ENCODE measurements around the gene NBEAL1.
"Not testable (repeated sequence)": the region's sequence is repeated elsewhere in the genome, so short reads cannot be mapped to it uniquely, and the experiment has no call there.

NBEAL1 gene

GRCh38 chr2:203112342-203112741 is 97.7 kb downstream of the NBEAL1 start:
- DNase-seq (ENCODE audit: low read depth) = no peak

DNA sequence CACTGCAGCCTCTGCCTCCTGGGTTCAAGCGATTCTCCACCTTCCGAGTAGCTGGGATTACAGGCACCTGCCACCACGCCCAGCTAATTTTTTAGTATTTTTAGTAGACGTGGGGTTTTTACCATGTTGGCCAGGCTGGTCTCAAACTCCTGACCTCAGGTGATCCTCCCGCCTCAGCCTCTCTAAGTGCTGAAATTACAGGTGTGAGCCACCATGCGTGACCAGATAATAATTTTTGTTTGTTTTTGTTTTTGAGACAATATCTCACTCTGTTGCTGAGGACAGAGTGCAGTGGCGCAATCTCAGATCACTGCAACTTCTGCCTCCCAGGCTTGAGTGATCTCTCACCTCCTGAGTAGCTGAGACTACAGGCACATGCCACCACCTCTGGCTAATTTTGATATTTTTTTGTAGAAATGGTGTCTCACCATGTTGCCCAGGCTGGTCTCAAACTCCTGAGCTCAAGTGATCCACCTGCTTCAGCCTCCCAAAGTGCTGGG is 100.6 kb downstream of the NBEAL1 start:
- not testable (repeated sequence) for DNase-seq (ENCODE audit: low read depth)

GRCh38 chr2:203122317-203122986 is 107.8 kb downstream of the NBEAL1 start:
- no peak for DNase-seq (ENCODE audit: low read depth)

DNA sequence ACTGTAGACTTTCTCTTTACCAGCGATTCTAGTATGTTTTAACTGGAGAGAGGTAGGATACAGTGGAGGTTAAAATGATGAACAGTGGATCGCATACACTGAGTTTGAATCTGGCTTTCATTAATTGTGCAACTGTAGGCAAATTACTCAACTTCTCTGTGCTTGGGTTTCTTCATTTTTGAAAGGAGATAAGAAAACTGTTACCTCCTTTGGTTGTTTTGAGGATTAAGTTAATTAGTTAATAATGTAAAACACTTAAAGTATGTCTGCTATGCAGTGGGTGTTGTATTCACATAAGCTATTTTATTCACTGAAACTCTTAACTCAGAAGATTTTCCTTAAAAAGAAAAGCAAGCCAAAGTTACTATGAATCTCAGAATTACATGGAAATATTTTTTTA is 112.3 kb downstream of the NBEAL1 start:
- DNase-seq (ENCODE audit: low read depth) = no peak

DNA sequence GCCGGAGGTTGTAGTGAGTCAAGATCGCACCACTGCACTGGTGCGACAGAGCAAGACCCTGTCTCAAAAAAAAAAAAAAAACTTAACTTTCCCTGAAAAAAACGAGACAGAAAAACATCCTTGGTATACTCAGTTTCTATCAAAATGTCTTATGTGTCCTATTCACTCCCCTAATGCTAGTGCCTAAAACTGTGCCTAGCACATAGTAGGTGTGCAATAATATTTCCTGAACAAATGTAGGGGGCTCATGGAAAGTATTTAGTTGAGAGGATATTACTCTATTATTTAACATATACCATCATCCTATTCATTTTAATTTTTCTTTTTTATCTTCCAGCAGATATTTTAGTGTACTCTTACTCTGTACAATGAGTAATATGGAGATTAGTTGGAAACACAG is 120.4 kb downstream of the NBEAL1 start:
- no peak for DNase-seq (ENCODE audit: low read depth)

- DNase-seq (ENCODE audit: low read depth) = no peak
These were observed 128.7 kb downstream of the NBEAL1 start for GRCh38 chr2:203143391-203143790.

- no peak for DNase-seq (ENCODE audit: low read depth)
These were observed 134.5 kb downstream of the NBEAL1 start for GRCh38 chr2:203149194-203149593.

DNA sequence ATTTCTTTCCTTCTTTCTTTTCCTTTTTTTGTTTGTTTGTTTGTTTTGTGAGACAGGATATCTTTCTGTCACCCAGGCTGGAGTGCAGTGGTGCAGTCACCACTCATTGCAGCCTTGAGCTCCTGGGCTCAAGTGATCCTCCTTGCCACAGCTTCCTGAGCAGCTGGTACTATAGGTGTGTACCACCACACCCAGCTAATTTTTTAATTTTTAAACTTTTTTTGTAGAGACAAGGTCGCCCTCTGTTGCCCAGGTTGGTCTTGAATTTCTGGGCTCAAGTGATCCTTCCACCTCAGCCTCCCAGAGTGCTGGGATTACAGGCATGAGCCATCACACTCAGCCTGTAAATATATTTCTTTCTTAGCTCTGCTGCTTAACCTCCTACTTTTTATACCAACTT is 140.7 kb downstream of the NBEAL1 start:
- no peak for DNase-seq (ENCODE audit: low read depth)

GRCh38 chr2:203162722-203163121 is 148.0 kb downstream of the NBEAL1 start:
- not testable (repeated sequence) for DNase-seq (ENCODE audit: low read depth)

- DNase-seq (ENCODE audit: low read depth) = no peak
These were observed 149.7 kb downstream of the NBEAL1 start for GRCh38 chr2:203164311-203164935.

DNA sequence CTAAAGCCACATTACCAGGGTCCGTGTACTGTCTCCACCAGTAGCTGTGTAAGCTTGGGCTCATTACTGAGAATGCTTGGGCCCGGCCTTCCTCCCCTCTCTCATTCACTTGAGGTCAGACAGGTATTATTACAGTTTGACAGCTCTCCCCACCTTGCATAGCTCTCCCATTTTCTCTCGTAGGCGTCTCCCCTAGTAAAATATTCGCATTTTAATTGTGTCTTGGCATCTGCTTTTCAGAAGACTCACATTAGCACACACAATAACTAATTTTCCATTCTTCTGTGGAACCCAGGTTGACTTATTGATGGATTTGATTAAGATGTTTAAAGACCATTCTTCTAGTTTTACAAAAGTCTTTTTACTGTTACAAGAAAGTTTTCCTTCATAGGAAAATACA is 153.1 kb downstream of the NBEAL1 start:
- DNase-seq (ENCODE audit: low read depth) = no peak

DNA sequence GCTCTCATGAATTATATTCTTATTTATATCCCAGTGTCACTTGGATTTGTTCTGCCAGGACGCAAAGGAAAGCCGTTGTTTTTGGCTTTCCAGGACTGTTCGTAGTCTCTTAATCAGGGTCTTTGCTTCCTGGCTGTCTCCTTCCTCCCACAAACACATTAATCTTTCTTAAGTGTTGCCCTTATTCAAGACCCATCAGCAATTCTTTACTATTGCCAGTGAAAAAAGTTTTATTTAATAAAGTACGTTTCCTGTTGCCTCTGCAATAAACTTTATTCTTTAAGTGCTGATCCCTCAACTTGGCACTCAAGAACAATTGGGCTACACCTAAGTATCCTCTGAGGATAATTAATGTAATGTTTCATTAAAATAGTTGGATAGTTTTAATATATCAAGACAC is 155.8 kb downstream of the NBEAL1 start:
- DNase-seq (ENCODE audit: low read depth) = no peak

- DNase-seq (ENCODE audit: low read depth) = no peak
These were observed 160.7 kb downstream of the NBEAL1 start for GRCh38 chr2:203175371-203175770.

DNA sequence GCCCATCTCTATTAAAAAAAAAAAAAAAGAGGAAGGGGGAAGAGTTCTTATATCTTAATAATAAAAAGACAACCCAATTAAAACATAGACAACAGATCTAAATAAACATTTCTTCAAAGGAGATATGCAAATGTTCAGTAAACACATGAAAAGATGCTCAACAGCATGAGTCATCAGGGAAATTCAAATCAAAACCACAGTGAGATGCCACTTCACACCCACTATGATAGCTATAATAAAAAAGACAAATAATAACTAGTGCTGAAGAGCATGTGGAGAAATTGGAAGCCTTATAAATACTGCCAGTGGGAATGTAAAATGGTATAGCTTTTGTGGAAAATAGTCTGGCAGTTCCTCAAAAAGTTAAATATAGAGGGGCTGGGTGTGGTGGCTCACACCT is 162.7 kb downstream of the NBEAL1 start:
- DNase-seq (ENCODE audit: low read depth) = no peak

DNA sequence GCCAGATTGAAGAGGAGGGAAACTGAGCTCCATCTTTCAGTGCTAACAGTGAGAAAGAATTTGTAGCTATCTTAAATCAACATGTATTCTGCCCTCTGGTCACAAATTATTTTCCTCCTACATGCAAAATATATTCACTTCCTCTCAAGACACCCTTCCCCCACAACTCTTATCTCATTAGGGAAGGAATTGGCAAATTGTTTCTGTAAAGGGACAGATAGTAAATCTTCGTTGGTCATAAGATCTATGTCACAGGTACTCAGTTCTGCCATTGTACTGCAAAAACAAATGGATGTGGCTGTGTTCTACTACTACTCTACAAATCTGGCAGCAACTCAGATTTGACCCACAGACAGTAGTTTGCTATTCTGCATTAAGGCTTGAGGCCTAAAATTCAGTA is 171.2 kb downstream of the NBEAL1 start:
- no peak for DNase-seq (ENCODE audit: low read depth)

GRCh38 chr2:203190547-203190946 is 175.9 kb downstream of the NBEAL1 start:
- not testable (repeated sequence) for DNase-seq (ENCODE audit: low read depth)

DNA sequence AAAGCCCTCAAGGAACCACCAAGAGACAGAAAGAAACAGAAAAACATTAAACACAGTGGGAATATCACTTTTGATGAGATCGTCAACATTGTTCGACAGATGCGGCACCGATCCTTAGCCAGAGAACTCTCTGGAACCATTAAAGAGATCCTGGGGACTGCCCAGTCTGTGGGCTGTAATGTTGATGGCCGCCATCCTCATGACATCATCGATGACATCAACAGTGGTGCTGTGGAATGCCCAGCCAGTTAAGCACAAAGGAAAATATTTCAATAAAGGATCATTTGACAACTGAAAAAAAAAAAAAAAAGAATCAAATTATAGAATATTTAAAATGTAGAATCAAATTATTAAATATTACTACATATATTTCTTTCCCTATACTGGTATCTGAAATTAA is 176.4 kb downstream of the NBEAL1 start:
- not testable (repeated sequence) for DNase-seq (ENCODE audit: low read depth)

DNA sequence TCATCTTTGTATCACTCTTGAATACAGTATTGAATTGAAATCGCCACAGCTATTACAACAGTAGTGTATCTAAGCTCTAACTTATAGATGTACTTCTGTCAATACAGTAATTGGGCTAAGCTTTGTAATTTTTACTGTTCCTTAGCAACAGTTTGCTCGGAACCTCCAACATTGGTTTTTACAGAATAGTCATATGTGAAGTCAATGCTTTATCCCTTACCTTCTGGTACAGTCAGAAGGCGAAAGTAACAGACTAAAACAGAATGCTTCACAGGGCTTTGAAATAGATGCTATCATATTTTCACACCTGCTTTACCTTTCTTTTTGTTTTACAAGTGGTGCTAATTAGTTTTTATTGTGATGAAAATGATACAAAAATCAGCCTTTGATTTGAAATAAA is 177.3 kb downstream of the NBEAL1 start:
- no peak for DNase-seq (ENCODE audit: low read depth)

DNA sequence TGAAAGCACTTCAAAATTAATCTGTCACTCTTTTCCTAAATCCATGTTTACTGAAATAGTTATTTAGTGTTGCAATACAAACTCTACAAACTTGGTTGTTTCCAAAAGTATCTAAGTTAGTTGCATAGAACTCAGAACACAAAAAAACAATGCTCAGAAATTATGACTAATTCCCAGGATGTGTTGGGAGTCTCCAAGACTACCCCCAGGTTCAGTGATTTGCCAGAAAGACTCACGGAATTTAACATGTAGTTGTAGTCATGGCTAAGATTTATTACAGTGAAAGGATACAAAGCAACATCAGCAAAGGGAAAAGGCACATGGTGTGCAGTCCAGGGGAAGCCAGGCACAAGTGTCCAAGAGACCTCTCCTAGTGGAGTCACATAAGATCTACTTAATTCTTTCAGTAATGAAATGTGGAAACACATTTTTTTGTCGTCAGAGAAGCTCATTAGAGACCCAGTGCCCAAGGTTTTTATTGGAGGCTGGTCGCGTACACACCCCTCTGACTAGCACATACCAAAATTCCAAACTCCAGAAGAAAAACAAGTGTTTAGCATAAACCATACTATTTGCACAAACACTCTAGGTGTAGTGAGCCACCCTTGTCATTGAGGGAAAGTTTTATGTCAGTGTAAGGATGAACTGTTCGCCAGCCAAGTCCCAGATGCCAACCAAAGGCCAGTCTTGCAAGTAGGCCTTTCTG is 180.8 kb downstream of the NBEAL1 start:
- DNase-seq (ENCODE audit: low read depth) = no peak

GRCh38 chr2:203200866-203201265 is 186.2 kb downstream of the NBEAL1 start:
- no peak for DNase-seq (ENCODE audit: low read depth)

- DNase-seq (ENCODE audit: low read depth) = no peak
These were observed 186.8 kb downstream of the NBEAL1 start for GRCh38 chr2:203201426-203201825.

GRCh38 chr2:203209538-203209937 is 194.9 kb downstream of the NBEAL1 start:
- no peak for DNase-seq (ENCODE audit: low read depth)

DNA sequence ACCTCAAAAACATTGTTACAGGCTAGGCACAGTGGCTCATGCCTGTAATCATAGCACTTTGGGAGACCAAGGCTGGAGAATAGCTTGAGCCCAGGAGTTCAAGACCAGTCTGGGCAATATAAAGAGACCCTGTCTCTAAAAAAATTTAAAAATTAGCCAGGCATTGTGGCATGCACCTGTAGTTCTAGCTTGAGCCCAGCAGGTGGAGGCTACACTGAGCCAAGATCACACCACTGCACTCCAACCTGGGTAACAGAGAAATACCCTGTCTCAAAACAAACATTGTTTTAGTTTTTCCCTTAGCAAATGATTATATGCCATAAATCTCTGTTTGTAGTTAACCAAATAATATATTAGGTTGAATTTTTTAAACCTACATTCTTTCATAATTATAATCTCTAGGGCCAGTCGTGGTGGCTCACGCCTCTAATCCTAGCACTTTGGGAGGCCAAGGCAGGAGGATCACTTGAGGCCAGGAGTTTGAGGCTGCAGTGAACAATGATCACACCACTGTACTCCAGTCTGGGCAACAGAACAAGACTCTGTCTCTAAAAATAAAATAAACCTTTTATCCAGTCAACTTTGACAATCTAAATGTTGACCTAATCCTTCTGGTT is 210.9 kb downstream of the NBEAL1 start:
- DNase-seq (ENCODE audit: low read depth) = no peak

Measured in stimulated activated CD8-positive, alpha-beta memory T cell treated with anti-CD3 and anti-CD28 coated beads, Interleukin-4, amount 100 ng/mL, for 24 hours (primary cell).